ENCODE results near the gene A1CF.

Gene A1CF

DNA sequence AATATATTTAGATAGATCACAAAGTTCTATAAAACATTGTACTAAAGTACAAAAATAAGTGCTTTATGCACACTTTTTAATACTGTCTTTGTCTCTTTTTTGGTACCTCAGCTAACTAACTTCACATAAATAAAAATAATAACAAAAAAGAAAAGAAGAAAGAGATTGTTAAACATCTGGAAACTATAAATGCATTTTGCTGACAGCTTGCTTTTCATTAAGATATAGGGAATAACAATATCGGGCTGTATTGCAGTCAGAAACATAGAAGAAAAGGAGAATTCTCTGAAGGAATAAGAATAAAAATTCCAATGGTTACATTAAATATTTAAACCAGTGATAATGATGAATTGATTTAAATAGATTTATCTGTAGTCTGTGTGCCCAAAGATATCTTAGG is 85.8 kb downstream of the A1CF start:
- Histone ChIP-seq H3K4me2 (no peak overlapping the region), H3K36me3 (ENCODE audit: insufficient read depth) (no peaks in the 10 kb centered on the region), H3K9ac (no peak overlapping the region), H2AFZ (ENCODE audit: low read depth) (no peak overlapping the region), H3K27me3 (ENCODE audit: insufficient read depth, low read depth) (no peaks in the 10 kb centered on the region), H3K79me2 (ENCODE audit: insufficient read depth, low read depth) (no peaks in the 10 kb centered on the region), H3K4me1 (ENCODE audit: low read depth, poor library complexity, severe bottlenecking) (no peaks in the 10 kb centered on the region), H3K4me3 (IDR thresholded peaks at IDR 0.05; ENCODE audit: insufficient read depth, low read depth, low read length) (no peak overlapping the region), H4K20me1 (ENCODE audit: insufficient read depth) (no peaks in the 10 kb centered on the region), H3K27ac (no peak overlapping the region)
- TF ChIP-seq, protein P1, sequence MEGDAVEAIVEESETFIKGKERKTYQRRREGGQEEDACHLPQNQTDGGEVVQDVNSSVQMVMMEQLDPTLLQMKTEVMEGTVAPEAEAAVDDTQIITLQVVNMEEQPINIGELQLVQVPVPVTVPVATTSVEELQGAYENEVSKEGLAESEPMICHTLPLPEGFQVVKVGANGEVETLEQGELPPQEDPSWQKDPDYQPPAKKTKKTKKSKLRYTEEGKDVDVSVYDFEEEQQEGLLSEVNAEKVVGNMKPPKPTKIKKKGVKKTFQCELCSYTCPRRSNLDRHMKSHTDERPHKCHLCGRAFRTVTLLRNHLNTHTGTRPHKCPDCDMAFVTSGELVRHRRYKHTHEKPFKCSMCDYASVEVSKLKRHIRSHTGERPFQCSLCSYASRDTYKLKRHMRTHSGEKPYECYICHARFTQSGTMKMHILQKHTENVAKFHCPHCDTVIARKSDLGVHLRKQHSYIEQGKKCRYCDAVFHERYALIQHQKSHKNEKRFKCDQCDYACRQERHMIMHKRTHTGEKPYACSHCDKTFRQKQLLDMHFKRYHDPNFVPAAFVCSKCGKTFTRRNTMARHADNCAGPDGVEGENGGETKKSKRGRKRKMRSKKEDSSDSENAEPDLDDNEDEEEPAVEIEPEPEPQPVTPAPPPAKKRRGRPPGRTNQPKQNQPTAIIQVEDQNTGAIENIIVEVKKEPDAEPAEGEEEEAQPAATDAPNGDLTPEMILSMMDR (conservative IDR thresholded peaks at IDR 0.05; ENCODE audit: low read depth, low read length): no peak

DNA sequence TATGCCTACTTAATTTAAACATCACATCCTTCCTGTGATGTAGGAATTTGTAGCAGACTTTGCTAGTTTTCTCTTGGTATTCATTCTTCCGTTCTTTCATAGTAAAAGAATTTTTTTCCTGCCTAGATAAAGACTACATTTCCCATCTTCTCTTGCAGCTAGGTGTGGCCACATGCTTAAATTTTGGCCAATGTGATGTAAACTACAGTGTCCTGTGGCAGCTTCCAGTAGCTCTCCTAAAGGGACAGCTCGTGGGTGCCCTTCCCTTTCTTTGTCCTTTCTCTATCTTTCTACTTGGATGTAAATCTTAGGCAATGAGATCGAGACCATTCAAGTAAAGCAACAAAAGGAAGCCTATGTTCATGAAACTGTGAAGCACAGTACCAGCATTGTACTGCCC is 87.1 kb downstream of the A1CF start:
- no peaks in the 10 kb centered on the region for H3K36me3 ChIP-seq (ENCODE audit: insufficient read depth)
- no peaks in the 10 kb centered on the region for H3K4me1 ChIP-seq (ENCODE audit: low read depth, poor library complexity, severe bottlenecking)
- no peak overlapping the region for H3K9ac ChIP-seq
- no peaks in the 10 kb centered on the region for H3K27me3 ChIP-seq (ENCODE audit: insufficient read depth, low read depth)
- H3K27ac ChIP-seq: no peak overlapping the region
- H4K20me1 ChIP-seq (ENCODE audit: insufficient read depth): no peaks in the 10 kb centered on the region
- H3K79me2 ChIP-seq (ENCODE audit: insufficient read depth, low read depth): no peaks in the 10 kb centered on the region
- H3K4me2 ChIP-seq: no peak overlapping the region
- TF ChIP-seq, protein P1 (conservative IDR thresholded peaks at IDR 0.05; ENCODE audit: low read depth, low read length): no peak
- H3K4me3 ChIP-seq (IDR thresholded peaks at IDR 0.05; ENCODE audit: insufficient read depth, low read depth, low read length): no peak overlapping the region
- no peak overlapping the region for H2AFZ ChIP-seq (ENCODE audit: low read depth)

DNA sequence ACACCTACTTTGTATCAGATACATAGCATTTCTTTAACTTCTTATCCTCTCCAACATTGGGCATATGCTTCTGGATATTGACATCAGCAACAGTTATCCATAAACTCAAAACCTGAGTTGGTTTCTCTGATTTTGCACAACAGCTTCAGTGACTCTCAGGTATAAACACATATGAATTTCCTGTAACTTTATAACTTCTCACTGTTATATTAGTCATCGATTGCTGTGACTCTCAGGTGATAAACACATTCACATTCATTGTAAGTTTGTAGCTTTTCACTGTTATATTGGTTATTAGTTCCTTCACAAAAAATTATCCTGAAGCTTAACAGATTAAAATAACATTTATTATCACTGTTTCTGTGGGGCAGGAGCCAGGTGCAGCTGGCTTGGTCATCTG is 88.7 kb downstream of the A1CF start:
- no peaks in the 10 kb centered on the region for H3K4me1 ChIP-seq (ENCODE audit: low read depth, poor library complexity, severe bottlenecking)
- no peaks in the 10 kb centered on the region for H3K27me3 ChIP-seq (ENCODE audit: insufficient read depth, low read depth)
- H3K79me2 ChIP-seq (ENCODE audit: insufficient read depth, low read depth): no peaks in the 10 kb centered on the region
- TF ChIP-seq, protein P1 (conservative IDR thresholded peaks at IDR 0.05; ENCODE audit: low read depth, low read length): no peak
- no peak overlapping the region for H3K4me2 ChIP-seq
- no peaks in the 10 kb centered on the region for H3K36me3 ChIP-seq (ENCODE audit: insufficient read depth)
- no peak overlapping the region for H3K4me3 ChIP-seq (IDR thresholded peaks at IDR 0.05; ENCODE audit: insufficient read depth, low read depth, low read length)
- H4K20me1 ChIP-seq (ENCODE audit: insufficient read depth): no peaks in the 10 kb centered on the region
- H2AFZ ChIP-seq (ENCODE audit: low read depth): no peak overlapping the region
- no peak overlapping the region for H3K9ac ChIP-seq
- H3K27ac ChIP-seq: no peak overlapping the region

DNA sequence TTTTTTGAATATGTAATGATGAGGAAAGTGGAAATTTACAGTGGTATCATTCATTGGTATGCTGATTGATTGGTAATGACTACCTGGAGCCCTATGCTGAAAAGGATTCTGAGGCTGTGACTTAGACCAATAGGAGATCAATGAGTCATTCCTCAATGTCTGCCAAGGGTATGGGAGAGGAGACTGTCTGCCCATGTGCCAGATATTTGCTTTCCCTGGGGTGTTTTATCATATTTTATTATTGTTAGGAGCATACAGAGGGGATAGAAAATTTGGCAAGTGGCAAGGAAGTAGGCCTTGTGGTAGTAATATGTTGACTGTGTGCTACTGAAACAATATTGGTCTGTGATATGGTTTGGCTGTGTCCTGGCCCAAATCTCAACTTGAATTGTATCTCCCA is 90.9 kb downstream of the A1CF start:
- Histone ChIP-seq H3K79me2 (ENCODE audit: insufficient read depth, low read depth) (no peaks in the 10 kb centered on the region), H3K36me3 (ENCODE audit: insufficient read depth) (no peaks in the 10 kb centered on the region), H3K4me2 (no peak overlapping the region), H3K27me3 (ENCODE audit: insufficient read depth, low read depth) (no peaks in the 10 kb centered on the region), H3K9ac (no peak overlapping the region), H3K4me1 (ENCODE audit: low read depth, poor library complexity, severe bottlenecking) (no peaks in the 10 kb centered on the region), H4K20me1 (ENCODE audit: insufficient read depth) (no peaks in the 10 kb centered on the region), H2AFZ (ENCODE audit: low read depth) (no peak overlapping the region), H3K27ac (no peak overlapping the region), H3K4me3 (IDR thresholded peaks at IDR 0.05; ENCODE audit: insufficient read depth, low read depth, low read length) (no peak overlapping the region)
- TF ChIP-seq, protein P1 (conservative IDR thresholded peaks at IDR 0.05; ENCODE audit: low read depth, low read length): no peak
